Activated CD4-positive, alpha-beta memory T cell treated with anti-CD3 and anti-CD28 coated beads for 36 hours (primary cell): Measurements from ENCODE around the gene YPEL1. TPM values are rescaled to one million over a fixed set of nuclear protein-coding genes. Genes with fewer than 3 reads are reported as not detected.

Experiments
- CTCF ChIA-PET: fragments of 350-600 bp; sonication (Branson Sonifier 250); formaldehyde crosslinking; loops from one replicate; lab custom pipeline; 2021; ENCODE audit warnings: antibody characterized with exemption, inconsistent platforms; lab: Charles Lee
- POLR2A ChIA-PET: fragments of 350-600 bp; sonication (Branson Sonifier 250); formaldehyde crosslinking; loops from one replicate; lab custom pipeline; 2021; ENCODE audit warnings: antibody characterized with exemption; lab: Charles Lee
- DNase-seq: peaks from one replicate; pipeline ENCODE4 v3.0.0-alpha.2; 2020
- H3K27ac Mint-ChIP-seq: one replicate; pipeline ENCODE4 v1.8.0; 2021; ENCODE audit warnings: mixed read lengths
- H3K27me3 Mint-ChIP-seq: one replicate; pipeline ENCODE4 v1.8.0; 2021; ENCODE audit warnings: mixed read lengths
- H3K36me3 Mint-ChIP-seq: one replicate; pipeline ENCODE4 v1.8.0; 2021; ENCODE audit warnings: mixed read lengths
- H3K4me1 Mint-ChIP-seq: one replicate; pipeline ENCODE4 v1.8.0; 2021; ENCODE audit warnings: low read depth, mixed read lengths
- H3K4me3 Mint-ChIP-seq: one replicate; pipeline ENCODE4 v1.8.0; 2021; ENCODE audit warnings: mild to moderate bottlenecking, mixed read lengths
- H3K9me3 Mint-ChIP-seq: one replicate; pipeline ENCODE4 v1.8.0; 2021; ENCODE audit warnings: mixed read lengths
- intact Hi-C: fragments of 100-400 bp; cut with micrococcal nuclease; formaldehyde crosslinking; loops from one replicate; pipeline ENCODE4 v1.15.1; 2023
- total RNA-seq, 2 experiments: library from RNA; stranded (reverse); gene quantifications; one replicate each; pipeline ENCODE4 v1.2.3, GENCODE V29; 2021

YPEL1 gene
- total RNA-seq, 2 experiments from 2014 or later, result 1.6 to 1.8 TPM

GRCh38 chr22:21762712-21763581 lies 27.4 kb upstream of the YPEL1 start:
- H3K9me3 Mint-ChIP-seq, result no peaks in the 10 kb centered on the region
- H3K36me3 Mint-ChIP-seq, result peaks cover 65% of the 10 kb centered on the region
- peaks cover 75% of the 10 kb centered on the region for H3K4me1 Mint-ChIP-seq
- ChIA-PET POLR2A (interaction anchor here (0.5 to 1.9 kb wide), 12 partner anchors 25 to 248 kb away, joined by 3 to 20 read pairs (median 4); partner anchors contain the start of genes MAPK1 and YPEL1), CTCF (interaction anchor here (0.6 to 3.1 kb wide), 11 partner anchors 10 to 190 kb away, joined by 3 to 18 read pairs (median 4); partner anchors contain the start of genes MAPK1, PPM1F, YDJC and YPEL1)
- H3K27ac Mint-ChIP-seq, result peak overlapping the region; percentile 39
- H3K27me3 Mint-ChIP-seq, result peaks cover 5% of the 10 kb centered on the region
- DNase-seq, result peak; percentile 81
- intact Hi-C loops, result loop anchor here (1.0 to 2.0 kb wide), 2 partner anchors 28 to 105 kb away; no protein-coding TSS in a partner anchor
- H3K4me3 Mint-ChIP-seq, result no peak overlapping the region

- Mint-ChIP-seq H3K4me1 (peaks cover 68% of the 10 kb centered on the region), H3K9me3 (no peaks in the 10 kb centered on the region), H3K36me3 (peaks cover 69% of the 10 kb centered on the region), H3K4me3 (no peak overlapping the region), H3K27me3 (peaks cover 5% of the 10 kb centered on the region), H3K27ac (no peak overlapping the region)
- ChIA-PET POLR2A (interaction anchor here (0.5 to 1.9 kb wide), 8 partner anchors 25 to 114 kb away, joined by 3 to 20 read pairs (median 4); partner anchors contain the start of genes MAPK1 and YPEL1), CTCF (interaction anchor here (0.6 to 3.1 kb wide), 10 partner anchors 10 to 191 kb away, joined by 3 to 18 read pairs (median 6); partner anchors contain the start of genes MAPK1, PPM1F and YPEL1)
- no peak for DNase-seq
- intact Hi-C loops, result loop anchor here (1.0 to 2.0 kb wide), 2 partner anchors 29 to 106 kb away; no protein-coding TSS in a partner anchor
These were observed 26.5 kb upstream of the YPEL1 start for GRCh38 chr22:21761994-21762680.

- CTCF ChIA-PET, result interaction anchor here (0.6 to 3.1 kb wide), 5 partner anchors 47 to 191 kb away, joined by 3 to 18 read pairs (median 3); partner anchors contain the start of genes PPM1F and SDF2L1
- no peak overlapping the region for H3K27ac Mint-ChIP-seq
- POLR2A ChIA-PET, result interaction anchor here (0.5 to 1.2 kb wide), 5 partner anchors 20 to 115 kb away, joined by 3 to 8 read pairs (median 3); partner anchors contain the start of gene MAPK1
- peaks cover 5% of the 10 kb centered on the region for H3K27me3 Mint-ChIP-seq
- H3K4me3 Mint-ChIP-seq, result no peak overlapping the region
- DNase-seq, result peak; percentile 75
- intact Hi-C loops, result no loop called here
- no peaks in the 10 kb centered on the region for H3K9me3 Mint-ChIP-seq
- peaks cover 58% of the 10 kb centered on the region for H3K4me1 Mint-ChIP-seq
- peaks cover 65% of the 10 kb centered on the region for H3K36me3 Mint-ChIP-seq
These were observed 25.5 kb upstream of the YPEL1 start for GRCh38 chr22:21761086-21761485.

GRCh38 chr22:21760640-21761039 lies 25.0 kb upstream of the YPEL1 start:
- POLR2A ChIA-PET, result interaction anchor here (0.5 to 1.2 kb wide), 4 partner anchors 20 to 116 kb away, joined by 3 to 8 read pairs (median 4); partner anchors contain the start of gene MAPK1
- intact Hi-C loops, result no loop called here
- CTCF ChIA-PET, result interaction anchor here (0.6 to 3.1 kb wide), 6 partner anchors 47 to 212 kb away, joined by 3 to 18 read pairs (median 3); partner anchors contain the start of genes PPM1F and SDF2L1

GRCh38 chr22:21759646-21760376 lies 24.2 kb upstream of the YPEL1 start:
- intact Hi-C loops, result no loop called here
- peaks cover 54% of the 10 kb centered on the region for H3K36me3 Mint-ChIP-seq
- no peaks in the 10 kb centered on the region for H3K9me3 Mint-ChIP-seq
- no peak overlapping the region for H3K4me3 Mint-ChIP-seq
- ChIA-PET POLR2A (interaction anchor here (1.0 to 1.2 kb wide), 2 partner anchors 57 to 108 kb away, joined by 3 to 4 read pairs; partner anchors contain the start of gene MAPK1), CTCF (interaction anchor here (1.3 kb wide), 1 partner anchor 212 kb away, joined by 3 read pairs; no protein-coding TSS in a partner anchor)
- no peak overlapping the region for H3K27ac Mint-ChIP-seq
- H3K27me3 Mint-ChIP-seq, result peaks cover under 1% of the 10 kb centered on the region
- peaks cover 49% of the 10 kb centered on the region for H3K4me1 Mint-ChIP-seq
- DNase-seq, result no peak

More at GRCh38 chr22:21760640-21761039, 25.0 kb upstream of the YPEL1 start:
- Mint-ChIP-seq H3K27me3 (peaks cover 4% of the 10 kb centered on the region), H3K9me3 (no peaks in the 10 kb centered on the region), H3K4me3 (no peak overlapping the region), H3K27ac (no peak overlapping the region), H3K36me3 (peaks cover 61% of the 10 kb centered on the region), H3K4me1 (peaks cover 58% of the 10 kb centered on the region)
- no peak for DNase-seq

- H3K4me1 Mint-ChIP-seq, result peaks cover 42% of the 10 kb centered on the region
- no peaks in the 10 kb centered on the region for H3K9me3 Mint-ChIP-seq
- no peaks in the 10 kb centered on the region for H3K27me3 Mint-ChIP-seq
- intact Hi-C loops, result no loop called here
- no peak overlapping the region for H3K27ac Mint-ChIP-seq
- no peak for DNase-seq
- POLR2A ChIA-PET, result no interaction called here
- no peak overlapping the region for H3K4me3 Mint-ChIP-seq
- H3K36me3 Mint-ChIP-seq, result peaks cover 47% of the 10 kb centered on the region
- CTCF ChIA-PET, result interaction anchor here (1.3 kb wide), 1 partner anchor 213 kb away, joined by 3 read pairs; no protein-coding TSS in a partner anchor
These were observed 23.5 kb upstream of the YPEL1 start for GRCh38 chr22:21759093-21759492.

- H3K36me3 Mint-ChIP-seq, result peaks cover 39% of the 10 kb centered on the region
- POLR2A ChIA-PET, result no interaction called here
- CTCF ChIA-PET, result no interaction called here
These were observed 22.7 kb upstream of the YPEL1 start for GRCh38 chr22:21758091-21758864.

GRCh38 chr22:21755851-21756284 lies 20.3 kb upstream of the YPEL1 start:
- CTCF ChIA-PET, result no interaction called here
- no peak overlapping the region for H3K4me3 Mint-ChIP-seq
- no peaks in the 10 kb centered on the region for H3K9me3 Mint-ChIP-seq
- DNase-seq, result peak; percentile 40
- no peaks in the 10 kb centered on the region for H3K27me3 Mint-ChIP-seq
- peaks cover 27% of the 10 kb centered on the region for H3K36me3 Mint-ChIP-seq
- no peak overlapping the region for H3K27ac Mint-ChIP-seq
- H3K4me1 Mint-ChIP-seq, result peaks cover 12% of the 10 kb centered on the region
- POLR2A ChIA-PET, result no interaction called here
- intact Hi-C loops, result no loop called here

More at GRCh38 chr22:21758091-21758864, 22.7 kb upstream of the YPEL1 start:
- Mint-ChIP-seq H3K27ac (no peak overlapping the region), H3K4me1 (peaks cover 34% of the 10 kb centered on the region), H3K9me3 (no peaks in the 10 kb centered on the region), H3K27me3 (no peaks in the 10 kb centered on the region), H3K4me3 (no peak overlapping the region)
- intact Hi-C loops, result no loop called here
- DNase-seq, result no peak

- ChIA-PET CTCF (no interaction called here), POLR2A (interaction anchor here (1.6 kb wide), 1 partner anchor 17 kb away, joined by 5 read pairs; no protein-coding TSS in a partner anchor)
- Mint-ChIP-seq H3K36me3 (peaks cover 23% of the 10 kb centered on the region), H3K4me3 (no peak overlapping the region), H3K4me1 (peaks cover 5% of the 10 kb centered on the region), H3K9me3 (no peaks in the 10 kb centered on the region), H3K27me3 (no peaks in the 10 kb centered on the region), H3K27ac (no peak overlapping the region)
- intact Hi-C loops, result no loop called here
- no peak for DNase-seq
These were observed 18.9 kb upstream of the YPEL1 start for GRCh38 chr22:21754523-21754922.

- no peaks in the 10 kb centered on the region for H3K9me3 Mint-ChIP-seq
- H3K27me3 Mint-ChIP-seq, result no peaks in the 10 kb centered on the region
- peaks cover 15% of the 10 kb centered on the region for H3K36me3 Mint-ChIP-seq
- no peak overlapping the region for H3K4me3 Mint-ChIP-seq
- intact Hi-C loops, result no loop called here
- H3K27ac Mint-ChIP-seq, result no peak overlapping the region
- no peak for DNase-seq
- ChIA-PET POLR2A (interaction anchor here (1.6 kb wide), 1 partner anchor 16 kb away, joined by 5 read pairs; no protein-coding TSS in a partner anchor), CTCF (no interaction called here)
- H3K4me1 Mint-ChIP-seq, result peaks cover 5% of the 10 kb centered on the region
These were observed 17.9 kb upstream of the YPEL1 start for GRCh38 chr22:21753374-21754111.
